Measurements from ENCODE around the gene TRIL. TPM values are rescaled to one million over a fixed set of nuclear protein-coding genes. Genes with fewer than 3 reads are reported as not detected.
A peak's percentile ranks its signal among the peaks of the same experiment; 100 is the strongest.

TRIL gene
- total and polyA plus RNA-seq, 2 experiments from 2014 or later, result 2.5 to 4.6 TPM

DNA sequence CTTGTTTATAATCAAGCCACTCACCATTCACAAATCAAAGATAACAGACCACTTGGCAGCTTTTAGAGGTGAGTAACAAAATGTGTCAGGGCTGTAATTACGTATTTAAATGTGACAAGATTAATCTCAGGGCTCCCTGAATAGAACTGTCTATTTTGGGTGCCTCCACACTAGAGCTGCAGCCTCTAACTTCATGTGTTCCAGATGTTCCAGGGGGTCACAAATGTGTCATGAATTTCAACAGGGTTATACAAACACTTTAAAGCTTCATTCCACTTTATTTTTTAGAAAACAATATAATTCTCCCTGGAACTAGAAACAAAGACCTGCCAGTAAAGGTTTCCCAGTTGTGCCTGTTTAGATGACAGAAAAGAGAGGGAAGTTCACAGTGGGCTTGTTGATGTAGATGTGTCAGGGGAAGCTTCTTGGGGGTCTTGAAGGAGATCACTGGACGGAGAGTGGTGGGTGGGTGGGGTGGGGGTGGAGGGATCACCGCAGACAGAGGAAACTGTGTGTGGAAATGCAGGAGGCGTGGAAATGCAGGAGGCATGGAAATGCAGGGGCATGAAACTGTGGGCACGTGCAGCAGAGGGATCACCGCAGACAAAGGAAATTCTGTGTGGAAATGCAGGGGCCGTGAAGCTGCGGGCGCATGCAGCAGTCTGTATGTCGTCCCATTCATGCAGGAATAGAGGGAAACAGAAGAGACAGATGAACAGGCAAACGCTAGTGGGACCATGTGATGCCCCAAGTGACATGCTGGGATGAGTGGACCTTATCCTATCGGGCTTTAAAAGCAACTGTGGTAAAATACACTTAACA lies 42.0 kb upstream of the TRIL start:
- no peak for DNase-seq (ENCODE audit: low spot score)
- Histone ChIP-seq H3K27me3 (no peaks in the 10 kb centered on the region), H4K20me1 (ENCODE audit: insufficient read depth, poor library complexity, severe bottlenecking) (no peaks in the 10 kb centered on the region), H2AFZ (no peak overlapping the region), H3K9me2 (replicated peaks; ENCODE audit: insufficient read depth) (no peaks in the 10 kb centered on the region), H3K9me3 (ENCODE audit: low read depth) (no peaks in the 10 kb centered on the region), H3K36me3 (replicated peaks; ENCODE audit: insufficient read depth, low read depth) (no peaks in the 10 kb centered on the region), H3K4me2 (no peak overlapping the region), H3K4me3 (no peak overlapping the region), H3K4me1 (ENCODE audit: insufficient read depth) (peaks cover 6% of the 10 kb centered on the region), H3K27ac (no peak overlapping the region), H3K79me2 (no peaks in the 10 kb centered on the region)
- TF ChIP-seq EZH2phosphoT487 (IDR thresholded peaks at IDR 0.05; ENCODE audit: low read depth, severe bottlenecking, unreplicated experiment) (no peak), EZH2 (IDR thresholded peaks at IDR 0.05; ENCODE audit: borderline replicate concordance) (no peak)
- TF ChIP-seq, protein P1, sequence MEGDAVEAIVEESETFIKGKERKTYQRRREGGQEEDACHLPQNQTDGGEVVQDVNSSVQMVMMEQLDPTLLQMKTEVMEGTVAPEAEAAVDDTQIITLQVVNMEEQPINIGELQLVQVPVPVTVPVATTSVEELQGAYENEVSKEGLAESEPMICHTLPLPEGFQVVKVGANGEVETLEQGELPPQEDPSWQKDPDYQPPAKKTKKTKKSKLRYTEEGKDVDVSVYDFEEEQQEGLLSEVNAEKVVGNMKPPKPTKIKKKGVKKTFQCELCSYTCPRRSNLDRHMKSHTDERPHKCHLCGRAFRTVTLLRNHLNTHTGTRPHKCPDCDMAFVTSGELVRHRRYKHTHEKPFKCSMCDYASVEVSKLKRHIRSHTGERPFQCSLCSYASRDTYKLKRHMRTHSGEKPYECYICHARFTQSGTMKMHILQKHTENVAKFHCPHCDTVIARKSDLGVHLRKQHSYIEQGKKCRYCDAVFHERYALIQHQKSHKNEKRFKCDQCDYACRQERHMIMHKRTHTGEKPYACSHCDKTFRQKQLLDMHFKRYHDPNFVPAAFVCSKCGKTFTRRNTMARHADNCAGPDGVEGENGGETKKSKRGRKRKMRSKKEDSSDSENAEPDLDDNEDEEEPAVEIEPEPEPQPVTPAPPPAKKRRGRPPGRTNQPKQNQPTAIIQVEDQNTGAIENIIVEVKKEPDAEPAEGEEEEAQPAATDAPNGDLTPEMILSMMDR (IDR thresholded peaks at IDR 0.05; ENCODE audit: poor library complexity), result no peak
- WGBS (ENCODE audit: low lambda C conversion rate, missing lambda C conversion rate), result 78% methylated on average over 12 of the region's 12 CpGs

DNA sequence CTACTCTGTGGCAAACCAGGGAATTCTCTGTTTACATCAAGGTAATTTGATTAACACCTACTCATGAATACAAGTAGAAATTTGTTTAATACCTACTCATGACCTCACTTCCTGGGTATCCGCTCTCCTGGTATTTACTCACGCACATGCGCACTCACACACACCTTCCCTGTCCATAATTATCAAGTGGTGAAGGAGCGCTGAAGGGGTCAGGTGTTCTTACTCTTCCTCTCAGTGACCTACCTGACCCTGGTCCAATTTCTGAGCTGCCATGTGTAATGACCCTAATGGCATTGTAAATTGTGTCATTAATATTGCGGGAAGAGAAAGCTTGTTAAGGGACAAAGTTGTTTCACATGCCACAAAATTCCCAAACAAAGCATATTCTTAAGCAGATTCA lies 41.3 kb upstream of the TRIL start:
- H2AFZ ChIP-seq, result no peak overlapping the region
- no peak for TF ChIP-seq EZH2 (IDR thresholded peaks at IDR 0.05; ENCODE audit: borderline replicate concordance)
- TF ChIP-seq, protein P1 (IDR thresholded peaks at IDR 0.05; ENCODE audit: poor library complexity), result no peak
- no peaks in the 10 kb centered on the region for H3K36me3 ChIP-seq (replicated peaks; ENCODE audit: insufficient read depth, low read depth)
- H4K20me1 ChIP-seq (ENCODE audit: insufficient read depth, poor library complexity, severe bottlenecking), result no peaks in the 10 kb centered on the region
- H3K4me1 ChIP-seq (ENCODE audit: insufficient read depth), result peaks cover 6% of the 10 kb centered on the region
- no peak overlapping the region for H3K4me3 ChIP-seq
- 91% methylated on average over 5 of the region's 5 CpGs for WGBS (ENCODE audit: low lambda C conversion rate, missing lambda C conversion rate)
- no peak overlapping the region for H3K27ac ChIP-seq
- no peaks in the 10 kb centered on the region for H3K79me2 ChIP-seq
- no peaks in the 10 kb centered on the region for H3K9me3 ChIP-seq (ENCODE audit: low read depth)
- no peaks in the 10 kb centered on the region for H3K27me3 ChIP-seq
- no peak overlapping the region for H3K4me2 ChIP-seq
- H3K9me2 ChIP-seq (replicated peaks; ENCODE audit: insufficient read depth), result no peaks in the 10 kb centered on the region
- DNase-seq (ENCODE audit: low spot score), result no peak

DNA sequence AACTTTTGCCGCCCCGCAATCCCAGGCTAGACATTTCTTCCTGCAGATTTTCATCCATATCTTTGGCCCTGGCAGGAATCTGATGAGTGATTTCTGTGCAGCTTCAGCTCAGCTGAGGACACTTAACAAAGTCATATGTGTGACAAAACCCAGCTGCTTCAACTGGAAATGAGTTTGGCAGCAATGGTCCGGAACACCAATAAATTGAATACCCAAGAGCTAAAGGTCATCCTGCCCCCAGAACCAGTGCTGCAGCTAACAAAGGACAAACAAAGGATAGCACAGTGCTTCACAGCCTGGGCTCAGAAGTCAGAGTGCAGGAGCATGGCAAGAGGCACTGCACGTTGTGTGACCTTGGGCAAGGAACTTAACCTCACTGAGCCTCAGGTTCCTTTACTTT lies 40.0 kb upstream of the TRIL start:
- Histone ChIP-seq H3K27me3 (no peaks in the 10 kb centered on the region), H3K9me2 (replicated peaks; ENCODE audit: insufficient read depth) (no peaks in the 10 kb centered on the region), H3K4me1 (ENCODE audit: insufficient read depth) (peaks cover 6% of the 10 kb centered on the region), H3K27ac (no peak overlapping the region), H3K9me3 (ENCODE audit: low read depth) (no peaks in the 10 kb centered on the region), H3K4me2 (peak overlapping the region; percentile 41), H4K20me1 (ENCODE audit: insufficient read depth, poor library complexity, severe bottlenecking) (no peaks in the 10 kb centered on the region), H3K36me3 (replicated peaks; ENCODE audit: insufficient read depth, low read depth) (no peaks in the 10 kb centered on the region), H3K4me3 (no peak overlapping the region), H2AFZ (no peak overlapping the region), H3K79me2 (no peaks in the 10 kb centered on the region)
- 55% methylated on average over 4 of the region's 4 CpGs for WGBS (ENCODE audit: low lambda C conversion rate, missing lambda C conversion rate)
- no peak for DNase-seq (ENCODE audit: low spot score)
- no peak for TF ChIP-seq EZH2 (IDR thresholded peaks at IDR 0.05; ENCODE audit: borderline replicate concordance)
- TF ChIP-seq EZH2phosphoT487 (IDR thresholded peaks at IDR 0.05; ENCODE audit: low read depth, severe bottlenecking, unreplicated experiment), result no peak
- TF ChIP-seq, protein P1 (IDR thresholded peaks at IDR 0.05; ENCODE audit: poor library complexity), result no peak

Measured in hepatocyte (in vitro differentiated cells).